ENCODE results near the gene NFIA.

- no peak for TF ChIP-seq EP300 (IDR thresholded peaks at IDR 0.05)
- TF ChIP-seq CTCF (IDR thresholded peaks at IDR 0.05): no peak
- TF ChIP-seq POLR2AphosphoS5 (IDR thresholded peaks at IDR 0.05): no peak
- no peak for TF ChIP-seq POLR2A (IDR thresholded peaks at IDR 0.05)
Measured at GRCh38 chr1:61457526-61458040, 375.2 kb downstream of the NFIA start.
